Loucy (cell line): ENCODE measurements around the gene LGR4.

Experiments
- H2AFZ ChIP-seq: fragments of 200-600 bp; sonication (generic); 2 replicates; pipeline ENCODE4 v1.6.0; 2016; ENCODE audit warnings: antibody characterized with exemption, mild to moderate bottlenecking, low read length, moderate library complexity
- H3F3A ChIP-seq: fragments of 200-600 bp; 2 replicates; pipeline ENCODE4 v1.6.0; 2016; ENCODE audit warnings: antibody characterized with exemption, low read depth, mild to moderate bottlenecking
- H3K27me3 ChIP-seq: fragments of 200-600 bp; sonication (generic); 2 replicates; pipeline ENCODE4 v1.6.1; 2014; ENCODE audit warnings: low read length, mild to moderate bottlenecking; ENCODE audit not compliant: insufficient read depth, poor library complexity, severe bottlenecking
- H3K36me3 ChIP-seq: fragments of 200-600 bp; sonication (generic); 2 replicates; pipeline ENCODE4 v1.6.1; 2016; ENCODE audit warnings: low read length; ENCODE audit not compliant: insufficient read depth
- H3K4me1 ChIP-seq: fragments of 200-600 bp; sonication (generic); 2 replicates; pipeline ENCODE4 v1.5.1; 2014; ENCODE audit warnings: low read length, mild to moderate bottlenecking; ENCODE audit not compliant: insufficient read depth, poor library complexity, severe bottlenecking
- H3K4me2 ChIP-seq: fragments of 200-600 bp; sonication (generic); 2 replicates; pipeline ENCODE4 v1.6.0; 2014; ENCODE audit warnings: antibody characterized with exemption, low read length, low read depth, mild to moderate bottlenecking; ENCODE audit not compliant: poor library complexity, severe bottlenecking
- H3K4me3 ChIP-seq: fragments of 200-600 bp; sonication (generic); 2 replicates; pipeline ENCODE4 v1.5.1; 2014; ENCODE audit warnings: low read length, mild to moderate bottlenecking, mixed read lengths; ENCODE audit not compliant: poor library complexity, severe bottlenecking
- H3K79me2 ChIP-seq: fragments of 200-600 bp; sonication (generic); 2 replicates; pipeline ENCODE4 v1.6.1; 2014; ENCODE audit warnings: low read length; ENCODE audit not compliant: insufficient read depth
- H3K9ac ChIP-seq: fragments of 200-600 bp; sonication (generic); 2 replicates; pipeline ENCODE4 v1.6.0; 2014; ENCODE audit warnings: mild to moderate bottlenecking, low read depth, low read length, moderate library complexity; ENCODE audit not compliant: poor library complexity, severe bottlenecking
- H3K9me2 ChIP-seq: fragments of 200-600 bp; sonication (generic); replicated peaks from 2 replicates; pipeline ENCODE4 v1.6.1; 2016; ENCODE audit warnings: low read depth, low read length, mixed read lengths
- H3K9me3 ChIP-seq: fragments of 200-600 bp; sonication (generic); 2 replicates; pipeline ENCODE4 v1.6.1; 2014; ENCODE audit warnings: mild to moderate bottlenecking, antibody characterized with exemption, low read length, low read depth; ENCODE audit not compliant: insufficient read depth
- H4K20me1 ChIP-seq: fragments of 200-600 bp; sonication (generic); 2 replicates; pipeline ENCODE4 v1.6.0; 2014; ENCODE audit warnings: antibody characterized with exemption, low read length, mild to moderate bottlenecking; ENCODE audit not compliant: insufficient read depth, poor library complexity, severe bottlenecking
- EZH2phosphoT487 ChIP-seq: fragments of 200-600 bp; IDR thresholded peaks from 2 replicates; pipeline ENCODE4 v1.6.1; 2018; ENCODE audit warnings: antibody characterized with exemption, mild to moderate bottlenecking, moderate library complexity, borderline replicate concordance
- TF ChIP-seq, protein P1 (sequence below): fragments of 200-600 bp; sonication (generic); conservative IDR thresholded peaks from 2 replicates; pipeline ENCODE4 v1.5.1; 2014; ENCODE audit warnings: mild to moderate bottlenecking, antibody characterized with exemption, low read length

Gene LGR4

GRCh38 chr11:27470826-27471588 lies 1.6 kb downstream of the LGR4 start:
- Histone ChIP-seq H3K36me3 (no peaks in the 10 kb centered on the region), H2AFZ (no peak overlapping the region), H3K4me3 (no peak overlapping the region), H3K4me2 (no peak overlapping the region), H3K4me1 (no peaks in the 10 kb centered on the region), H4K20me1 (no peaks in the 10 kb centered on the region), H3F3A (no peaks in the 10 kb centered on the region), H3K9ac (no peak overlapping the region), H3K9me2 (no peaks in the 10 kb centered on the region), H3K27me3 (no peaks in the 10 kb centered on the region), H3K79me2 (no peaks in the 10 kb centered on the region), H3K9me3 (no peaks in the 10 kb centered on the region)
- TF ChIP-seq, protein P1, sequence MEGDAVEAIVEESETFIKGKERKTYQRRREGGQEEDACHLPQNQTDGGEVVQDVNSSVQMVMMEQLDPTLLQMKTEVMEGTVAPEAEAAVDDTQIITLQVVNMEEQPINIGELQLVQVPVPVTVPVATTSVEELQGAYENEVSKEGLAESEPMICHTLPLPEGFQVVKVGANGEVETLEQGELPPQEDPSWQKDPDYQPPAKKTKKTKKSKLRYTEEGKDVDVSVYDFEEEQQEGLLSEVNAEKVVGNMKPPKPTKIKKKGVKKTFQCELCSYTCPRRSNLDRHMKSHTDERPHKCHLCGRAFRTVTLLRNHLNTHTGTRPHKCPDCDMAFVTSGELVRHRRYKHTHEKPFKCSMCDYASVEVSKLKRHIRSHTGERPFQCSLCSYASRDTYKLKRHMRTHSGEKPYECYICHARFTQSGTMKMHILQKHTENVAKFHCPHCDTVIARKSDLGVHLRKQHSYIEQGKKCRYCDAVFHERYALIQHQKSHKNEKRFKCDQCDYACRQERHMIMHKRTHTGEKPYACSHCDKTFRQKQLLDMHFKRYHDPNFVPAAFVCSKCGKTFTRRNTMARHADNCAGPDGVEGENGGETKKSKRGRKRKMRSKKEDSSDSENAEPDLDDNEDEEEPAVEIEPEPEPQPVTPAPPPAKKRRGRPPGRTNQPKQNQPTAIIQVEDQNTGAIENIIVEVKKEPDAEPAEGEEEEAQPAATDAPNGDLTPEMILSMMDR, result no peak
- TF ChIP-seq EZH2phosphoT487, result no peak

DNA sequence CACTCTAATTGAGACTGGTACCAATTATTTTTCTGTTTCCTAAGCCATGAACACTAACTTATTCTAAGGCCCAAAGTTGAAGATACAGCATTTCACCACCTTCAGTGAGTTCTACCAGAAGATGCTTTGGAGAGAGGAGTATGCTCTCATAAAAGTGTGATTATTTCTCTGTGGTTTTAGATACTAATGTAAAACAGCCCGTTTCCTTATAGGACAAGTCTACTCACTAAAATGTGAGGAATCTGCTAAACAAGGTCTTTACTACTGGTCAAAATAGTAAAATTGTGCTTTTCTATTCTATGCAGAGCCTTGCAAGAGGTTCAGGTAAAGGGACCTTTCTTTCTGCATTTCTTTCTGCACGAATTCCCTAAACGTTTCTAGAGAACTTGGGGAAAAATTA lies 2.4 kb downstream of the LGR4 start:
- Histone ChIP-seq H3K9me2 (no peaks in the 10 kb centered on the region), H3K36me3 (no peaks in the 10 kb centered on the region), H3K27me3 (no peaks in the 10 kb centered on the region), H2AFZ (no peak overlapping the region), H3K9ac (no peak overlapping the region), H3K4me2 (no peak overlapping the region), H3K4me1 (no peaks in the 10 kb centered on the region), H3K4me3 (no peak overlapping the region), H3F3A (no peaks in the 10 kb centered on the region), H3K79me2 (no peaks in the 10 kb centered on the region), H3K9me3 (no peaks in the 10 kb centered on the region), H4K20me1 (no peaks in the 10 kb centered on the region)
- no peak for TF ChIP-seq EZH2phosphoT487

- Histone ChIP-seq H3K4me2 (no peak overlapping the region), H3K4me3 (no peak overlapping the region)
Observed at GRCh38 chr11:27468995-27469695, 3.4 kb downstream of the LGR4 start.

More at GRCh38 chr11:27468995-27469695, 3.4 kb downstream of the LGR4 start:
- no peak overlapping the region for H2AFZ ChIP-seq
- H3K9me2 ChIP-seq, result no peaks in the 10 kb centered on the region
- no peaks in the 10 kb centered on the region for H3K27me3 ChIP-seq
- H3K36me3 ChIP-seq, result no peaks in the 10 kb centered on the region
- H4K20me1 ChIP-seq, result no peaks in the 10 kb centered on the region
- H3K79me2 ChIP-seq, result no peaks in the 10 kb centered on the region
- TF ChIP-seq, protein P1, result no peak
- TF ChIP-seq EZH2phosphoT487, result no peak
- no peak overlapping the region for H3K9ac ChIP-seq
- H3F3A ChIP-seq, result no peaks in the 10 kb centered on the region
- no peaks in the 10 kb centered on the region for H3K9me3 ChIP-seq
- H3K4me1 ChIP-seq, result no peaks in the 10 kb centered on the region
